Activated T-helper 17 cell treated with anti-CD3 and anti-CD28 coated beads, Interleukin-2, amount 50 U/mL, for 72 hours (primary cell): ENCODE data around the gene CHRM5. TPM values are rescaled to one million over a fixed set of nuclear protein-coding genes. Genes with fewer than 3 reads are reported as not detected.
"Not testable (repeated sequence)": the region's sequence is repeated elsewhere in the genome, so short reads cannot be mapped to it uniquely, and the experiment has no call there.

Source experiments
- ATAC-seq: fragments of 150-1000 bp; cut with Tn5 transposase; replicated peaks from 2 replicates; pipeline ENCODE4 v1.10.0; 2021; ENCODE audit warnings: mild to moderate bottlenecking, moderate library complexity
- H3K27ac Mint-ChIP-seq: one replicate; pipeline ENCODE4 v1.8.0; 2022; ENCODE audit warnings: mixed read lengths
- H3K27me3 Mint-ChIP-seq: one replicate; pipeline ENCODE4 v1.8.0; 2022; ENCODE audit warnings: mixed read lengths
- H3K36me3 Mint-ChIP-seq: one replicate; pipeline ENCODE4 v1.8.0; 2022; ENCODE audit warnings: low read depth, mild to moderate bottlenecking, mixed read lengths
- H3K4me1 Mint-ChIP-seq: one replicate; pipeline ENCODE4 v1.8.0; 2022; ENCODE audit warnings: mixed read lengths
- H3K4me3 Mint-ChIP-seq: one replicate; pipeline ENCODE4 v1.8.0; 2022; ENCODE audit warnings: mild to moderate bottlenecking, mixed read lengths
- H3K9me3 Mint-ChIP-seq: one replicate; pipeline ENCODE4 v1.8.0; 2022; ENCODE audit warnings: mixed read lengths
- total RNA-seq, 2 donors: library from RNA; stranded (reverse); gene quantifications; one replicate each; pipeline ENCODE4 v1.2.3, GENCODE V29; 2022

Gene CHRM5
- total RNA-seq, 2 donors from 2014 or later = not detected

DNA sequence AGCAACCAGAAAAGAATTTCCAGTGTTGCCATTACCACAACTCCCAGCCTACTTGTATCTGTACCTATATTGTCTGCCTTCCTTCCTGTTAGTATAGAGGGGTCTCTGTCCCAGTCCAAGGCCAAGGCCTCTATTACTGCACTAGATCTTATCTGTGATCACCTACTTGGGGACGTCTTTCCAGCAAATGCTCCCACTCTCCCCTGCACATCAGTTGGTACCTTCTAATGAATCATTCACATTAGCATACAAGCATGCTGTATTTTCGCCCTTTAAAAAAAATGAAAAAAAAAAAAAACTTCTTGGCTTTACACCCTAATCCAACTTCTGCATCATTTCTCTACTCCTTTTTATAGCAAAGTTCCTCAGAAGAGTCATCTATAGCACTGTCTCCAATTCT is 75.5 kb downstream of the CHRM5 start:
- Mint-ChIP-seq H3K36me3 (no peaks in the 10 kb centered on the region), H3K4me1 (peaks cover 18% of the 10 kb centered on the region), H3K4me3 (peak overlapping the region; percentile 8), H3K27ac (peak overlapping the region; percentile 2), H3K27me3 (no peaks in the 10 kb centered on the region), H3K9me3 (no peaks in the 10 kb centered on the region)
- no peak for ATAC-seq

- peaks cover 7% of the 10 kb centered on the region for H3K4me1 Mint-ChIP-seq
- ATAC-seq = no peak
- H3K4me3 Mint-ChIP-seq = no peak overlapping the region
- H3K36me3 Mint-ChIP-seq = peaks cover 15% of the 10 kb centered on the region
- H3K27ac Mint-ChIP-seq = no peak overlapping the region
- H3K9me3 Mint-ChIP-seq = peaks cover 21% of the 10 kb centered on the region
- H3K27me3 Mint-ChIP-seq = peaks cover 3% of the 10 kb centered on the region
Measured at GRCh38 chr15:34046471-34047145, 78.3 kb downstream of the CHRM5 start.

GRCh38 chr15:34047893-34048775 is 79.8 kb downstream of the CHRM5 start:
- peaks cover 3% of the 10 kb centered on the region for H3K27me3 Mint-ChIP-seq
- H3K36me3 Mint-ChIP-seq = peaks cover 15% of the 10 kb centered on the region
- ATAC-seq = no peak
- H3K4me1 Mint-ChIP-seq = peaks cover 10% of the 10 kb centered on the region
- H3K9me3 Mint-ChIP-seq = peaks cover 21% of the 10 kb centered on the region
- H3K27ac Mint-ChIP-seq = no peak overlapping the region
- H3K4me3 Mint-ChIP-seq = no peak overlapping the region

DNA sequence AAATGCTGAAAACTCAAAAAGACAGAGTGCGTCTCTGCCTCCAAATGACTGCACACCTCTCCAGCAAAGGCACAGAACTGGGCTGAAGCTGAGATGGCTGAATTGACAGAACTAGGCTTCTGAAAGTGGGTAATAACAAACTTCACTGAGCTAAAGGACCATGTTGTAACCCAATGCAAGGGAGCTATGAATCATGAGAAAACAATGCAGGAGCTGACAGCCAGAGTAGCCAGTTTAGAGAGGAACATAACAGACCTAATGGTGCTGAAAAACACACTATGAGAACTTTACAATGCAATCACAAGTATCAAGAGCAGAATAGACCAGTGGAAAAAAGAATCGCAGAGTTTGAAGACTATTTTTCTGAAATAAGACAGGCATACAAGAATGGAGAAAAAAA is 80.8 kb downstream of the CHRM5 start:
- Mint-ChIP-seq H3K27me3 (peaks cover 3% of the 10 kb centered on the region), H3K36me3 (peaks cover 15% of the 10 kb centered on the region), H3K27ac (no peak overlapping the region), H3K9me3 (peaks cover 21% of the 10 kb centered on the region), H3K4me1 (peaks cover 5% of the 10 kb centered on the region), H3K4me3 (no peak overlapping the region)
- ATAC-seq = no peak

DNA sequence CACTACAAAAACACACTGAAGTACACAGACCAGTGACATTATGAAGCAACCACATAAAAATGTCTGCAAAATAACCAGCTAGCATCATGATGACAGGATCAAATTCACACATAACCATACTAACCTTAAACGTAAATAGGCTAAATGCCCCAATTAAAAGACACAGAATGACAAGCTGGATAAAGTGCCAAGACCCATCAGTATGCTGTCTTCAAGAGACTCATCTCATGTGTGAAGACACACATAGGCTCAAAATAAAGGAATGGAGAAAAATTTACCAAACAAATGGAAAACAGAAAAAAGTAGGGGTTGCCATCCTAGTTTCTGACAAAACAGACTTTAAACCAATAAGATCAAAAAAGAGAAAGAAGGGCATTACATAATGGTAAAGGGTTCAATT is 82.1 kb downstream of the CHRM5 start:
- H3K36me3 Mint-ChIP-seq = peaks cover 15% of the 10 kb centered on the region
- H3K27me3 Mint-ChIP-seq, H3K27ac Mint-ChIP-seq: not testable (repeated sequence)

GRCh38 chr15:34054081-34054707 is 85.9 kb downstream of the CHRM5 start:
- Mint-ChIP-seq H3K4me3 (no peak overlapping the region), H3K27me3 (peaks cover 3% of the 10 kb centered on the region), H3K9me3 (peaks cover 19% of the 10 kb centered on the region), H3K27ac (no peak overlapping the region), H3K4me1 (peaks cover 3% of the 10 kb centered on the region), H3K36me3 (peaks cover 12% of the 10 kb centered on the region)
- ATAC-seq = no peak

More for the DNA sequence above, 82.1 kb downstream of the CHRM5 start:
- peaks cover 21% of the 10 kb centered on the region for H3K9me3 Mint-ChIP-seq
- ATAC-seq, H3K4me1 Mint-ChIP-seq, H3K4me3 Mint-ChIP-seq: not testable (repeated sequence)

- Mint-ChIP-seq H3K27ac (no peak overlapping the region), H3K4me3 (no peak overlapping the region), H3K4me1 (peaks cover 3% of the 10 kb centered on the region), H3K27me3 (no peaks in the 10 kb centered on the region), H3K9me3 (peaks cover 6% of the 10 kb centered on the region), H3K36me3 (peaks cover 4% of the 10 kb centered on the region)
- ATAC-seq = no peak
Measured at GRCh38 chr15:34055868-34056595, 87.7 kb downstream of the CHRM5 start.

DNA sequence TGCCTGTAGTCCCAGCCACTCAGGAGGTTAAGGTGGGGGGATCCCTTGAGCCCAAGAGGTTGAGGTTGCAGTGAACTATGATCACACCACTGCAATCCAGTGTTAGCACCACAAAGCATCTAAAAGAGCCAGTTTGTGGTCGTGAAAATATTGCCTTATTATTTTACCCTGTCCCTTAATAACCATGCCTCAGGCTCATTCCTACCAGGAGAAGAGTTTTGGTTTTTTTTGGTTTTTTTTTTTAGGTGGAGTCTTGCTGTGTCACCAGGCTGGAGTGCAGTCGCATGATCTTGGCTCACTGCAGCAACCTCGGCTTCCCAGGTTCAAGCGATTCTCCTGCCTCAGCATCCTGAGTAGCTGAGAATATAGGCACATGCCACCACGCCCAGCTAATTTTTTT is 88.6 kb downstream of the CHRM5 start:
- ATAC-seq = no peak
- no peak overlapping the region for H3K27ac Mint-ChIP-seq
- H3K27me3 Mint-ChIP-seq = no peaks in the 10 kb centered on the region
- H3K9me3 Mint-ChIP-seq = no peaks in the 10 kb centered on the region
- H3K4me1 Mint-ChIP-seq = peaks cover 3% of the 10 kb centered on the region
- H3K36me3 Mint-ChIP-seq = no peaks in the 10 kb centered on the region
- H3K4me3 Mint-ChIP-seq = no peak overlapping the region

DNA sequence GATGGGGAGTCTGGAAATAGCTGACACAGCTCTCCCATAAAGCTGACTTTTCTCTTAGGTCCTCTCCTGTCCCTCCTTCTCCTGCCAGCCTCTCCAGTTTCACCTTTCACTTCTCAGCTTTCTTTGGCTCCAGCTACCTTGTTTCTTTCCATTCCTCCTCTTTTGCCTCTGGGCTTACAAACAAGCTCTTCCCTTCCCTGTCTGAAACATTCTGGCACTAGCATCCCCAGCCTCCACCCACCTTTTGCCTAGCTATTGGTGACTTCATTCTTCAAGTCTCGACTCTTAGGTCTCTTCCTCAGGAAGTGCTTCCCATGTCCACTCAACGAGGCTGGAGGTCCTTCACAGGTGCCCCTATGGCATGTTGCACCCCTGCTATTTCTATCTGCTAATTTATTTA is 91.2 kb downstream of the CHRM5 start:
- H3K27ac Mint-ChIP-seq = peak overlapping the region; percentile 19

DNA sequence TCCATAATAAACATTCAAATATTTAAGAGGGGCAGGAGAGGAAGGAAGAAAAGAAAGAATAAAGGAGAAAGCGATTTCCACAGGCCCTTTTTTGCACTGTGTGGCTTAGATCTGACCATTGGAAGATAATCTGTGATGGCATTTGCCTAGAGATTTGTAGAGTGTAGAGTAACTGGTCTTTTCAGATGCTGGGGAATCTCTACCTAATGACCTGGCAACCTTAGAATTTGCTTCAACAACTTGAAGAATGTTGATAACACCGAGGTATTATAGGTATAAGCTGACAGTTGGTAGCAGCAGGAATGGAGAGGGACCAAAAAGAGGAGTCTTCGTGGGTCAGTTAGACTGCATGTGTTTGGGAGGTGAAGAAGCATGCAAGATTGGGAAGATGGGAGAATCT is 91.6 kb downstream of the CHRM5 start:
- Mint-ChIP-seq H3K4me3 (no peak overlapping the region), H3K36me3 (no peaks in the 10 kb centered on the region), H3K27ac (no peak overlapping the region)

More for the DNA sequence above, 91.2 kb downstream of the CHRM5 start:
- H3K9me3 Mint-ChIP-seq = no peaks in the 10 kb centered on the region
- no peak for ATAC-seq
- H3K4me3 Mint-ChIP-seq = no peak overlapping the region
- H3K27me3 Mint-ChIP-seq = no peaks in the 10 kb centered on the region
- H3K36me3 Mint-ChIP-seq = no peaks in the 10 kb centered on the region
- peaks cover 9% of the 10 kb centered on the region for H3K4me1 Mint-ChIP-seq

GRCh38 chr15:34064438-34064837 is 96.1 kb downstream of the CHRM5 start:
- Mint-ChIP-seq H3K27ac (peak overlapping the region; percentile 41), H3K4me1 (peaks cover 9% of the 10 kb centered on the region), H3K4me3 (no peak overlapping the region), H3K36me3 (no peaks in the 10 kb centered on the region), H3K9me3 (no peaks in the 10 kb centered on the region), H3K27me3 (no peaks in the 10 kb centered on the region)
- ATAC-seq = no peak

More for the DNA sequence above, 91.6 kb downstream of the CHRM5 start:
- Mint-ChIP-seq H3K9me3 (no peaks in the 10 kb centered on the region), H3K4me1 (peaks cover 9% of the 10 kb centered on the region), H3K27me3 (no peaks in the 10 kb centered on the region)
- no peak for ATAC-seq

DNA sequence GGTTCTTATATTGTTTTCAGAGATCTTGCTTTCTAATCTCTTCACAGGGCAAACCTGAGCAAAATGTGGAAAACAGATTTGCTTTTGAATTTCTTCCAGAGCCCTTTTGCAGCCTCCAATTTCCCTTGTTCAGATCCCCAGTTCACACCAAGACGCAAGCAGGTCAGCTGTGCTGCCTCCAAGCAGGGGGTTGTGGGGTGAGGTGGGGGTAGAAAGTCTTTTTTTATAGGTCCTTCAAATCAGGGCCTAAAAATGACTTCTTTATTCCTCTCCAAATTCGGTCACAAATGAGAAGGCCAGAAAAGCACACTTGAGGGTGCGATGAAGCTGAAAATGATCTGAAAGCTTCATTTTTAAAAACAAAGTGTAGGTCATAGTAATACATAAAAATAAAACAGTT is 97.0 kb downstream of the CHRM5 start:
- no peak for ATAC-seq
- H3K4me3 Mint-ChIP-seq = no peak overlapping the region
- H3K36me3 Mint-ChIP-seq = no peaks in the 10 kb centered on the region
- H3K9me3 Mint-ChIP-seq = no peaks in the 10 kb centered on the region
- no peaks in the 10 kb centered on the region for H3K27me3 Mint-ChIP-seq
- H3K4me1 Mint-ChIP-seq = peaks cover 9% of the 10 kb centered on the region
- H3K27ac Mint-ChIP-seq = no peak overlapping the region

DNA sequence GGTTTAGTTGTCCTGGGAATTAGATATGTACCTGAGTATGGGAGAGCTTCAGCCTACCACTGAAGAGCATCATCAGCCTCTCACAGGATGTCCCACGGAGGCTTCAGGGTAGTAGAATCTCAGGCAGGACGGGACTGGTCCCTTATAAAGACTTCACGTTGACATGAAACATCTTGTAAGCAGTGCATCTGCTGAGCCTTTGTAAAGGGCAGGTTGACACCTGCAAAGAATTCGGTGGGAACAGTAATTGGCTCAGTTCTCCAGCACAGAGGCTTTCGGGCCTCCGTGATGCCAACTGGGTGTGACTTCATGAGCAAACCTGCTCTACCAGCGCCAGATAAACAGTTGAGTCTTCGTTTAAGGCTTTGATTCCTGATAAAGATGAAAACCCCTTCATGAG is 97.6 kb downstream of the CHRM5 start:
- no peaks in the 10 kb centered on the region for H3K9me3 Mint-ChIP-seq
- H3K36me3 Mint-ChIP-seq = no peaks in the 10 kb centered on the region
- no peak for ATAC-seq
- no peaks in the 10 kb centered on the region for H3K27me3 Mint-ChIP-seq
- no peak overlapping the region for H3K27ac Mint-ChIP-seq
- H3K4me1 Mint-ChIP-seq = peaks cover 9% of the 10 kb centered on the region
- no peak overlapping the region for H3K4me3 Mint-ChIP-seq

DNA sequence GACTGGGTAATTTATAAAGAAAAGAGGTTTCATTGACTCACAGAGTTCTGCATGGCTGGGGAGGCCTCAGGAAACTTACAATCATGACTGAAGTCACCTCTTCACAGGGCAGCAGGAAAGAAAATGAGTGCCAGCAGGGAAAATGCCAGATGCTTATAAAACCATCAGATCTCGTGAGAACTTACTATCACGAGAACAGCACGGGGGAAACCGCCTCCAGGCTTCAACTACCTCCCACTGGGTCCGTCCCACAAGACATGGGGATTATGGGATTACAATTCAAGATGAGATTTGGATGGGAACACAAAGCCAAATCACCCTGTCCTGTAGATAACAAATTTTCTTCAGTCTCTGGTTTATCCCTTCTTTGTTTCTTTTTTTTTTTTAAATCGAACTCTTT is 101.7 kb downstream of the CHRM5 start:
- no peaks in the 10 kb centered on the region for H3K9me3 Mint-ChIP-seq
- no peaks in the 10 kb centered on the region for H3K36me3 Mint-ChIP-seq
- ATAC-seq = no peak
- H3K4me1 Mint-ChIP-seq = no peaks in the 10 kb centered on the region
- no peaks in the 10 kb centered on the region for H3K27me3 Mint-ChIP-seq
- no peak overlapping the region for H3K4me3 Mint-ChIP-seq
- H3K27ac Mint-ChIP-seq = no peak overlapping the region
